Ovary (tissue), 9 donors: ENCODE measurements around the gene UNCX. TPM values are rescaled to one million over a fixed set of nuclear protein-coding genes. Genes with fewer than 3 reads are reported as not detected.

Experiments
- DNase-seq, 5 donors: peaks; one replicate each; pipeline ENCODE4 v3.0.0-alpha.2; 2019 to 2020
- H3K27ac ChIP-seq, 2 donors: fragments of 200-600 bp; one replicate each; pipeline versions ENCODE4 v1.5.1 to v1.8.0; 2019 to 2022
- H3K27me3 ChIP-seq: fragments of 200-600 bp; one replicate; pipeline ENCODE4 v1.8.0; 2022
- H3K36me3 ChIP-seq: fragments of 200-600 bp; sonication (generic); one replicate; pipeline ENCODE4 v1.5.1; 2019
- H3K4me1 ChIP-seq: one replicate; pipeline ENCODE4 v1.8.1; 2013; ENCODE audit warnings: mild to moderate bottlenecking, moderate library complexity; ENCODE audit not compliant: insufficient read depth
- H3K4me3 ChIP-seq: fragments of 200-600 bp; sonication (generic); one replicate; pipeline ENCODE4 v1.5.1; 2017
- H3K9me3 ChIP-seq, 2 donors: fragments of 200-600 bp in 1 of 2; sonication (generic) in 1 of 2; one replicate each; pipeline versions ENCODE4 v1.5.1 to v1.8.1; 2013 to 2019; ENCODE audit warnings: mild to moderate bottlenecking in 1 of 2, moderate library complexity in 1 of 2
- CTCF ChIP-seq, 3 donors: fragments of 450-650 bp in 2 of 3; fragments of 200-600 bp in 1 of 3; IDR thresholded peaks; one replicate each; pipeline versions ENCODE4 v1.5.1 to v1.8.0; 2016 to 2022; ENCODE audit warnings: antibody characterized with exemption in 3 of 3, mild to moderate bottlenecking in 1 of 3
- EP300 ChIP-seq: sonication (generic); formaldehyde crosslinking; IDR thresholded peaks from one replicate; pipeline ENCODE4 v1.6.1; 2017; ENCODE audit warnings: antibody characterized with exemption
- POLR2A ChIP-seq: fragments of 450-650 bp; IDR thresholded peaks from one replicate; pipeline ENCODE4 v1.6.1; 2017; ENCODE audit warnings: antibody characterized with exemption, mild to moderate bottlenecking, moderate library complexity
- whole genome bisulfite sequencing, 3 donors: extraction: QIAGEN DNeasy Blood & Tissue Kit in 1 of 3; methylation state at CpG; one replicate each; pipeline versions ENCODE4 v1.1.5 to v1.1.7; 2013 to 2017; 5-methylcytosine and 5-hydroxymethylcytosine counted together
- intact Hi-C, 4 donors: fragments of 100-400 bp; cut with DNase I; formaldehyde crosslinking; loops; one replicate each; pipeline versions ENCODE4 v1.11.0 to v1.15.1; 2022 to 2023
- polyA plus RNA-seq, 2 donors: library from polyadenylated mRNA; stranded (reverse); fragments of 200-250 nt in 1 of 2; fragments of 350-450 nt in 1 of 2; fragmentation: Illumina TruSeq in 1 of 2; extraction: RNeasy Lipid Tissue Mini Kit (QIAGEN cat#74804) in 1 of 2; gene quantifications; one replicate each; pipeline ENCODE4 v1.2.3, GENCODE V29; 2013 to 2014
- total RNA-seq, 7 donors: library from RNA; depleted of rRNA in 2 of 7; stranded (reverse); fragments of >200 nt in 2 of 7; fragmentation: NEBNext Ultra II Directional in 3 of 7; extraction: Animal tissue kit (Norgen Biotek cat#: 25700) in 3 of 7; gene quantifications; one replicate each; pipeline versions ENCODE4 v1.1.0 to v1.2.4, GENCODE V29; 2016 to 2023
- donor health status: DM: no; HTN: no; CAD: no; lungs with moderate emphysema.
- donor health status: DM: no; HTN: no; CAD: no.
- donor health status: Bipolar disorder and iron deficiency.
- donor health status: DM: yes; HTN: yes; CAD: no.
- donor health status: DM: no; HTN: no; CAD: no.
- donor health status: DM: yes; HTN: yes; CAD: no.

UNCX gene
- total and polyA plus RNA-seq, 9 donors: not detected

GRCh38 chr7:1223196-1223981 is 9.3 kb upstream of the UNCX start:
- WGBS, 3 donors: 36 to 56% (median 52%) methylated on average over 17 to 23 of the region's 23 CpGs
- peaks cover 6% of the 10 kb centered on the region for H3K27me3 ChIP-seq
- no peak overlapping the region for H3K27ac ChIP-seq
- no peak for TF ChIP-seq EP300
- no peak for TF ChIP-seq CTCF (IDR thresholded peaks at IDR 0.05)
- no peak for TF ChIP-seq POLR2A
- no peaks in the 10 kb centered on the region for H3K9me3 ChIP-seq
- intact Hi-C loops: loop anchor here in 2 of 4 donors (10.0 kb wide), 2 partner anchors 211 to 251 kb away; no protein-coding TSS in a partner anchor
- DNase-seq: no peak
- H3K4me3 ChIP-seq: no peak overlapping the region
- no peaks in the 10 kb centered on the region for H3K36me3 ChIP-seq
- H3K4me1 ChIP-seq: no peaks in the 10 kb centered on the region

GRCh38 chr7:1224086-1224716 is 8.5 kb upstream of the UNCX start:
- Histone ChIP-seq H3K27ac (no peak overlapping the region), H3K4me3 (no peak overlapping the region), H3K9me3 (no peaks in the 10 kb centered on the region), H3K4me1 (no peaks in the 10 kb centered on the region), H3K36me3 (no peaks in the 10 kb centered on the region), H3K27me3 (peaks cover 6% of the 10 kb centered on the region)
- 1 to 3% (median 1%) methylated on average over 64 to 66 of the region's 66 CpGs for WGBS, 3 donors
- intact Hi-C loops: loop anchor here in 2 of 4 donors (10.0 kb wide), 2 partner anchors 211 to 251 kb away; no protein-coding TSS in a partner anchor
- TF ChIP-seq POLR2A: no peak
- TF ChIP-seq CTCF (IDR thresholded peaks at IDR 0.05): no peak
- TF ChIP-seq EP300: no peak
- no peak for DNase-seq

- Histone ChIP-seq H3K9me3 (no peaks in the 10 kb centered on the region), H3K4me3 (no peak overlapping the region), H3K36me3 (no peaks in the 10 kb centered on the region), H3K27ac (no peak overlapping the region), H3K27me3 (peaks cover 12% of the 10 kb centered on the region), H3K4me1 (no peaks in the 10 kb centered on the region)
- intact Hi-C loops: loop anchor here (5.0 to 10.0 kb wide), 3 partner anchors 210 to 250 kb away; no protein-coding TSS in a partner anchor
- 2 to 3% (median 2%) methylated on average over 11 of the region's 11 CpGs for WGBS, 3 donors
- no peak for TF ChIP-seq EP300
- TF ChIP-seq POLR2A: no peak
- TF ChIP-seq CTCF (IDR thresholded peaks at IDR 0.05): no peak
- no peak for DNase-seq
Measured at GRCh38 chr7:1225030-1225429, 7.6 kb upstream of the UNCX start.

GRCh38 chr7:1225441-1226185 is 7.1 kb upstream of the UNCX start:
- intact Hi-C loops: loop anchor here (5.0 to 10.0 kb wide), 3 partner anchors 209 to 249 kb away; no protein-coding TSS in a partner anchor
- Histone ChIP-seq H3K36me3 (no peaks in the 10 kb centered on the region), H3K9me3 (no peaks in the 10 kb centered on the region), H3K4me1 (no peaks in the 10 kb centered on the region), H3K27me3 (peaks cover 12% of the 10 kb centered on the region), H3K27ac (no peak overlapping the region), H3K4me3 (no peak overlapping the region)
- TF ChIP-seq POLR2A (no peak), EP300 (no peak), CTCF (IDR thresholded peaks at IDR 0.05) (peak in 2 of 3 donors; percentile 17 to 52)
- peak in 1 of 5 donors; percentile 52 for DNase-seq
- 7 to 10% (median 8%) methylated on average over 52 of the region's 52 CpGs for WGBS, 3 donors
